ENCODE data around the gene CIDEA. TPM values are rescaled to one million over a fixed set of nuclear protein-coding genes. Genes with fewer than 3 reads are reported as not detected.

Gene CIDEA
- total and polyA plus RNA-seq, 9 of the 15 experiments (the other 6 are each of a cell fraction or from before 2014, with no cell fraction given): not detected

DNA sequence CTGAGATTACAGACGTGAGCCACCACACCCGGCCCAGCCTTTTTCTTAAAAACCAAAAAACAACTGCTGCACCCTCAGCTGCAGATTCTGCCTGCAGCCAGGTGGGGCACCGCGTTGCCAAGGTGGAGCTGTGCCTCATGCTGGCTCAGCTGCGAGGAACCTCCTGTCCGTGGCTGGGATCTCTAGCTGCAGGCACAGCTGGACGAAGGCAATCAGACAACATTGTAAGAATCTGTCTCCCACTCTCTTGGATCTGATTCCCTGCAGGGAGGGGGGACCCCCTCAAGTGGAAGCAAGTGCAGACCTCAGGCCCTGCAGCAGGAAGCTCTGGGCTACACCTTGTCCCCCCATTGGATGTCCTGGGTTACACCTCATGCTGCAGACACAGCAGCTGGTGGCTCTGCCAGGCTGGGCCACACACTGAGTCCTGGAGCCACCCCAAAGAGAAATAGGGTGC is 24.1 kb downstream of the CIDEA start (continued):
- TF ChIP-seq, protein P1, sequence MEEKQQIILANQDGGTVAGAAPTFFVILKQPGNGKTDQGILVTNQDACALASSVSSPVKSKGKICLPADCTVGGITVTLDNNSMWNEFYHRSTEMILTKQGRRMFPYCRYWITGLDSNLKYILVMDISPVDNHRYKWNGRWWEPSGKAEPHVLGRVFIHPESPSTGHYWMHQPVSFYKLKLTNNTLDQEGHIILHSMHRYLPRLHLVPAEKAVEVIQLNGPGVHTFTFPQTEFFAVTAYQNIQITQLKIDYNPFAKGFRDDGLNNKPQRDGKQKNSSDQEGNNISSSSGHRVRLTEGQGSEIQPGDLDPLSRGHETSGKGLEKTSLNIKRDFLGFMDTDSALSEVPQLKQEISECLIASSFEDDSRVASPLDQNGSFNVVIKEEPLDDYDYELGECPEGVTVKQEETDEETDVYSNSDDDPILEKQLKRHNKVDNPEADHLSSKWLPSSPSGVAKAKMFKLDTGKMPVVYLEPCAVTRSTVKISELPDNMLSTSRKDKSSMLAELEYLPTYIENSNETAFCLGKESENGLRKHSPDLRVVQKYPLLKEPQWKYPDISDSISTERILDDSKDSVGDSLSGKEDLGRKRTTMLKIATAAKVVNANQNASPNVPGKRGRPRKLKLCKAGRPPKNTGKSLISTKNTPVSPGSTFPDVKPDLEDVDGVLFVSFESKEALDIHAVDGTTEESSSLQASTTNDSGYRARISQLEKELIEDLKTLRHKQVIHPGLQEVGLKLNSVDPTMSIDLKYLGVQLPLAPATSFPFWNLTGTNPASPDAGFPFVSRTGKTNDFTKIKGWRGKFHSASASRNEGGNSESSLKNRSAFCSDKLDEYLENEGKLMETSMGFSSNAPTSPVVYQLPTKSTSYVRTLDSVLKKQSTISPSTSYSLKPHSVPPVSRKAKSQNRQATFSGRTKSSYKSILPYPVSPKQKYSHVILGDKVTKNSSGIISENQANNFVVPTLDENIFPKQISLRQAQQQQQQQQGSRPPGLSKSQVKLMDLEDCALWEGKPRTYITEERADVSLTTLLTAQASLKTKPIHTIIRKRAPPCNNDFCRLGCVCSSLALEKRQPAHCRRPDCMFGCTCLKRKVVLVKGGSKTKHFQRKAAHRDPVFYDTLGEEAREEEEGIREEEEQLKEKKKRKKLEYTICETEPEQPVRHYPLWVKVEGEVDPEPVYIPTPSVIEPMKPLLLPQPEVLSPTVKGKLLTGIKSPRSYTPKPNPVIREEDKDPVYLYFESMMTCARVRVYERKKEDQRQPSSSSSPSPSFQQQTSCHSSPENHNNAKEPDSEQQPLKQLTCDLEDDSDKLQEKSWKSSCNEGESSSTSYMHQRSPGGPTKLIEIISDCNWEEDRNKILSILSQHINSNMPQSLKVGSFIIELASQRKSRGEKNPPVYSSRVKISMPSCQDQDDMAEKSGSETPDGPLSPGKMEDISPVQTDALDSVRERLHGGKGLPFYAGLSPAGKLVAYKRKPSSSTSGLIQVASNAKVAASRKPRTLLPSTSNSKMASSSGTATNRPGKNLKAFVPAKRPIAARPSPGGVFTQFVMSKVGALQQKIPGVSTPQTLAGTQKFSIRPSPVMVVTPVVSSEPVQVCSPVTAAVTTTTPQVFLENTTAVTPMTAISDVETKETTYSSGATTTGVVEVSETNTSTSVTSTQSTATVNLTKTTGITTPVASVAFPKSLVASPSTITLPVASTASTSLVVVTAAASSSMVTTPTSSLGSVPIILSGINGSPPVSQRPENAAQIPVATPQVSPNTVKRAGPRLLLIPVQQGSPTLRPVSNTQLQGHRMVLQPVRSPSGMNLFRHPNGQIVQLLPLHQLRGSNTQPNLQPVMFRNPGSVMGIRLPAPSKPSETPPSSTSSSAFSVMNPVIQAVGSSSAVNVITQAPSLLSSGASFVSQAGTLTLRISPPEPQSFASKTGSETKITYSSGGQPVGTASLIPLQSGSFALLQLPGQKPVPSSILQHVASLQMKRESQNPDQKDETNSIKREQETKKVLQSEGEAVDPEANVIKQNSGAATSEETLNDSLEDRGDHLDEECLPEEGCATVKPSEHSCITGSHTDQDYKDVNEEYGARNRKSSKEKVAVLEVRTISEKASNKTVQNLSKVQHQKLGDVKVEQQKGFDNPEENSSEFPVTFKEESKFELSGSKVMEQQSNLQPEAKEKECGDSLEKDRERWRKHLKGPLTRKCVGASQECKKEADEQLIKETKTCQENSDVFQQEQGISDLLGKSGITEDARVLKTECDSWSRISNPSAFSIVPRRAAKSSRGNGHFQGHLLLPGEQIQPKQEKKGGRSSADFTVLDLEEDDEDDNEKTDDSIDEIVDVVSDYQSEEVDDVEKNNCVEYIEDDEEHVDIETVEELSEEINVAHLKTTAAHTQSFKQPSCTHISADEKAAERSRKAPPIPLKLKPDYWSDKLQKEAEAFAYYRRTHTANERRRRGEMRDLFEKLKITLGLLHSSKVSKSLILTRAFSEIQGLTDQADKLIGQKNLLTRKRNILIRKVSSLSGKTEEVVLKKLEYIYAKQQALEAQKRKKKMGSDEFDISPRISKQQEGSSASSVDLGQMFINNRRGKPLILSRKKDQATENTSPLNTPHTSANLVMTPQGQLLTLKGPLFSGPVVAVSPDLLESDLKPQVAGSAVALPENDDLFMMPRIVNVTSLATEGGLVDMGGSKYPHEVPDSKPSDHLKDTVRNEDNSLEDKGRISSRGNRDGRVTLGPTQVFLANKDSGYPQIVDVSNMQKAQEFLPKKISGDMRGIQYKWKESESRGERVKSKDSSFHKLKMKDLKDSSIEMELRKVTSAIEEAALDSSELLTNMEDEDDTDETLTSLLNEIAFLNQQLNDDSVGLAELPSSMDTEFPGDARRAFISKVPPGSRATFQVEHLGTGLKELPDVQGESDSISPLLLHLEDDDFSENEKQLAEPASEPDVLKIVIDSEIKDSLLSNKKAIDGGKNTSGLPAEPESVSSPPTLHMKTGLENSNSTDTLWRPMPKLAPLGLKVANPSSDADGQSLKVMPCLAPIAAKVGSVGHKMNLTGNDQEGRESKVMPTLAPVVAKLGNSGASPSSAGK (IDR thresholded peaks at IDR 0.05): peak; percentile 62

Measured in K562 (cell line).